ENCODE results near the gene DMRT1.

DNA sequence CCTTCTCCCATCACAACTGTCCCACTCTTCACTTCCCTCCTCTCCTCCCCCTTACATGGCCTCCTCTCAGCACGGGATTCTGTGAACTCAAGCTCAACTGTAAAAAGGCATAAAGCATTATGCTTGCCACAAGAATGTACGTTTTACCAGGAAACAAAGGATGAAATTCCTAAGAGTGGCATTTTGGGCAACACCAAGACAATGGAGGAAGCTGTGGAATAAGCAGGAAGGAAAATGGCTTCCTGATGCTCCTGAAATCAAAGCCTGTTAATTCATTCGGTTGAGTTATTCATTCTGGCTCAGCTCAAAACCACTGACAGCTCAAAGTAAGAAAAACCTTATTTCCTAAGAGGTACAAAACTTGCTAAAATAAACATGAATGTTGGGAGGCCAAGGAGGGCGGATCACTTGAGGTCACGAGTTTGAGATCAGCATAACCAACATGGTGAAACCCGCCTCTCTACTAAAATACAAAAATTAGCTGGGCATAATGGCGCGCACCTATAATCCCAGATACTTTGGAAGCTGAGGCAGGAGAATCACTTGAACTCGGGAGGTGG lies 40.8 kb upstream of the DMRT1 start:
- TF ChIP-seq POLR2AphosphoS5 (IDR thresholded peaks at IDR 0.05; ENCODE audit: low read depth, low read length): no peak
- TF ChIP-seq TAF1 (IDR thresholded peaks at IDR 0.05; ENCODE audit: borderline replicate concordance, insufficient read depth, low read length): no peak
- TF ChIP-seq, protein P1, sequence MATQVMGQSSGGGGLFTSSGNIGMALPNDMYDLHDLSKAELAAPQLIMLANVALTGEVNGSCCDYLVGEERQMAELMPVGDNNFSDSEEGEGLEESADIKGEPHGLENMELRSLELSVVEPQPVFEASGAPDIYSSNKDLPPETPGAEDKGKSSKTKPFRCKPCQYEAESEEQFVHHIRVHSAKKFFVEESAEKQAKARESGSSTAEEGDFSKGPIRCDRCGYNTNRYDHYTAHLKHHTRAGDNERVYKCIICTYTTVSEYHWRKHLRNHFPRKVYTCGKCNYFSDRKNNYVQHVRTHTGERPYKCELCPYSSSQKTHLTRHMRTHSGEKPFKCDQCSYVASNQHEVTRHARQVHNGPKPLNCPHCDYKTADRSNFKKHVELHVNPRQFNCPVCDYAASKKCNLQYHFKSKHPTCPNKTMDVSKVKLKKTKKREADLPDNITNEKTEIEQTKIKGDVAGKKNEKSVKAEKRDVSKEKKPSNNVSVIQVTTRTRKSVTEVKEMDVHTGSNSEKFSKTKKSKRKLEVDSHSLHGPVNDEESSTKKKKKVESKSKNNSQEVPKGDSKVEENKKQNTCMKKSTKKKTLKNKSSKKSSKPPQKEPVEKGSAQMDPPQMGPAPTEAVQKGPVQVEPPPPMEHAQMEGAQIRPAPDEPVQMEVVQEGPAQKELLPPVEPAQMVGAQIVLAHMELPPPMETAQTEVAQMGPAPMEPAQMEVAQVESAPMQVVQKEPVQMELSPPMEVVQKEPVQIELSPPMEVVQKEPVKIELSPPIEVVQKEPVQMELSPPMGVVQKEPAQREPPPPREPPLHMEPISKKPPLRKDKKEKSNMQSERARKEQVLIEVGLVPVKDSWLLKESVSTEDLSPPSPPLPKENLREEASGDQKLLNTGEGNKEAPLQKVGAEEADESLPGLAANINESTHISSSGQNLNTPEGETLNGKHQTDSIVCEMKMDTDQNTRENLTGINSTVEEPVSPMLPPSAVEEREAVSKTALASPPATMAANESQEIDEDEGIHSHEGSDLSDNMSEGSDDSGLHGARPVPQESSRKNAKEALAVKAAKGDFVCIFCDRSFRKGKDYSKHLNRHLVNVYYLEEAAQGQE (IDR thresholded peaks at IDR 0.05; ENCODE audit: insufficient read depth in 1 of 2, low read depth in 2 of 2, low read length in 2 of 2): no peak
- no peak for TF ChIP-seq FOXP2 (optimal IDR thresholded peaks at IDR 0.05; ENCODE audit: borderline replicate concordance, extremely low read depth, extremely low read length, insufficient read depth)

All from PFSK-1 (cell line).